ENCODE data around the gene TMSB4X. TPM values are rescaled to one million over a fixed set of nuclear protein-coding genes. Genes with fewer than 3 reads are reported as not detected.

TMSB4X gene
- total RNA-seq, 1 donor from 2014 or later = 3,093 TPM

DNA sequence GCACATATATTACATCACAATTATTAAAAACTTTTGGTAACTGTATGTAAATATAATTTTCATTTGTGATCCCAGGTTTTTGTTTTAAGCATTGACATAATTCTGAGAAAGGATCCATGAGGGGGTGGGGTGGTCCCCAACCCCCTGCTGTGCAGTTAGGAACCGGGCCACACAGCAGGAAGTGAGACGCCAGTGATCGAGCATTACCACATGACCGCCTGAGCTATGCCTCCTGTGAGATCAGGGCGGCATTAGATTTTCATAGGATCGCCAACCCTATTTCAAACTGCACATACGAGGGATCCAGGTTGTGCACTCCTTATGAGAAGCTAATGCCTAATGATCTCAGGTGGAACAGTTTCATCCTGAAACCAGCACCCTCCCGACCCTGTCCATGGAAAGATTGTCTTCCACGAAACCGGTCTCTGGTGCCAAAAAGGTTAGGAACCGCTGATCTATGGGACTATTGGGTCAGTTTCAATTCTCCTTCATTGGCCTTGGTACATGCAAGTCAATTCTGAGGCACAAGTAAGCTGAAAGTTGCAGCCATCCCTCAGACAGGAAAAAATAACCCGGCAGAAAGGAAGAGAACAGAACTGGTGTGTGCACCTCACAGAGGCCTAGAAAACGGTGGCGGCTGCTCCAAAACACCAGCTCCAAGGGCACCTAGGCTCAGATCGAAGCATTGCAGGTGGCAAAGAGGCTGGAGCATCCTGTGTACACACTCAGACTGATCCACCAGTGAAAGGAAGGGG, 7.0 kb upstream of the TMSB4X start:
- DNase-seq (ENCODE audit: low spot score) = no peak
- Mint-ChIP-seq H3K4me1 (ENCODE audit: low read depth) (peaks cover 18% of the 10 kb centered on the region), H3K36me3 (ENCODE audit: low read depth) (no peaks in the 10 kb centered on the region), H3K4me3 (ENCODE audit: unreplicated experiment) (no peak overlapping the region), H3K9me3 (ENCODE audit: low read depth) (no peaks in the 10 kb centered on the region), H3K27ac (ENCODE audit: unreplicated experiment) (no peak overlapping the region), H3K27me3 (ENCODE audit: low read depth) (no peaks in the 10 kb centered on the region)
- TF ChIP-seq CTCF (IDR thresholded peaks at IDR 0.05) = no peak

GRCh38 chrX:12970691-12971202, 4.2 kb upstream of the TMSB4X start:
- Mint-ChIP-seq H3K27me3 (ENCODE audit: low read depth) (no peaks in the 10 kb centered on the region), H3K9me3 (ENCODE audit: low read depth) (no peaks in the 10 kb centered on the region), H3K4me3 (ENCODE audit: unreplicated experiment) (no peak overlapping the region), H3K36me3 (ENCODE audit: low read depth) (peaks cover 6% of the 10 kb centered on the region), H3K4me1 (ENCODE audit: low read depth) (peaks cover 23% of the 10 kb centered on the region), H3K27ac (ENCODE audit: unreplicated experiment) (peak overlapping the region; percentile 3)
- TF ChIP-seq CTCF (IDR thresholded peaks at IDR 0.05) = peak; percentile 79
- DNase-seq (ENCODE audit: low spot score) = no peak

DNA sequence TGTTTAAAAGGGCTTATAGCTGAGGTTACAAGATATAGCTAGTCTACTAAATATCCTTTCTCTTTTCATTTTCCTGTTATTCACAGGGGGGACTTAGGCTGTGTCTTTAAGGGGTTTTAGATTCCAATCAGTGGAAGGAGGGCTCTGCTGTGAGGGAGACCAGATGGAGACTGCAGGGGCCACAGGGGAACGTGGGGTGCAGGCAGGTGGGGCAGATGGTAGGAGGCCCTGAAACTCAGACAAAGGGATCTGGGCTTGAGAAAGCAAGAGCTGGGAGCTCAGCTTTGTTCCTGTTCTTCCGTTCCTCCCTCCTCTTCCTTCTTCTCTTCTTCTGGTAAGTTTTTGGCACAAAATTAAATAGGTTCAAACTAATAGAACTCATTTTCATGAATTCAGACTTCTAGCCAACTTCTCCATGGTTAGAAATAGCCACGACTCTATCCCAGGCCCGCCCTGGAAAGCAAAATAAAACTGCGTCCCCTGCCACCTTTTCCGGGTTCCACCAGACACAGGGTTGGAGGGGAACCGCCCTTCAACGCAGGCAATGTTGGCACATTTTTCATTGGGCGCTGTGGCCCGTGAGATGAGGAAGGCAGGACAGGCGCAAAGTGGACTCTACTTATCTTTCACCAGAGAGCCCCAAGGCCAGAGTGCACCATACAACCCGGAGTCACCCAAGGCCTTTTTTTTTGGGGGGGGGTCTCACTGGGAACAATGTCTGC, 3.5 kb upstream of the TMSB4X start:
- Mint-ChIP-seq H3K4me3 (ENCODE audit: unreplicated experiment) (no peak overlapping the region), H3K27ac (ENCODE audit: unreplicated experiment) (no peak overlapping the region), H3K9me3 (ENCODE audit: low read depth) (no peaks in the 10 kb centered on the region), H3K36me3 (ENCODE audit: low read depth) (peaks cover 11% of the 10 kb centered on the region), H3K27me3 (ENCODE audit: low read depth) (no peaks in the 10 kb centered on the region), H3K4me1 (ENCODE audit: low read depth) (peaks cover 19% of the 10 kb centered on the region)
- no peak for TF ChIP-seq CTCF (IDR thresholded peaks at IDR 0.05)
- DNase-seq (ENCODE audit: low spot score) = no peak

GRCh38 chrX:12972243-12972642, 2.7 kb upstream of the TMSB4X start:
- H3K4me3 Mint-ChIP-seq (ENCODE audit: unreplicated experiment) = no peak overlapping the region
- H3K4me1 Mint-ChIP-seq (ENCODE audit: low read depth) = peaks cover 21% of the 10 kb centered on the region
- H3K27ac Mint-ChIP-seq (ENCODE audit: unreplicated experiment) = no peak overlapping the region
- H3K9me3 Mint-ChIP-seq (ENCODE audit: low read depth) = no peaks in the 10 kb centered on the region
- peaks cover 18% of the 10 kb centered on the region for H3K36me3 Mint-ChIP-seq (ENCODE audit: low read depth)
- DNase-seq (ENCODE audit: low spot score) = no peak
- TF ChIP-seq CTCF (IDR thresholded peaks at IDR 0.05) = no peak
- H3K27me3 Mint-ChIP-seq (ENCODE audit: low read depth) = no peaks in the 10 kb centered on the region

DNA sequence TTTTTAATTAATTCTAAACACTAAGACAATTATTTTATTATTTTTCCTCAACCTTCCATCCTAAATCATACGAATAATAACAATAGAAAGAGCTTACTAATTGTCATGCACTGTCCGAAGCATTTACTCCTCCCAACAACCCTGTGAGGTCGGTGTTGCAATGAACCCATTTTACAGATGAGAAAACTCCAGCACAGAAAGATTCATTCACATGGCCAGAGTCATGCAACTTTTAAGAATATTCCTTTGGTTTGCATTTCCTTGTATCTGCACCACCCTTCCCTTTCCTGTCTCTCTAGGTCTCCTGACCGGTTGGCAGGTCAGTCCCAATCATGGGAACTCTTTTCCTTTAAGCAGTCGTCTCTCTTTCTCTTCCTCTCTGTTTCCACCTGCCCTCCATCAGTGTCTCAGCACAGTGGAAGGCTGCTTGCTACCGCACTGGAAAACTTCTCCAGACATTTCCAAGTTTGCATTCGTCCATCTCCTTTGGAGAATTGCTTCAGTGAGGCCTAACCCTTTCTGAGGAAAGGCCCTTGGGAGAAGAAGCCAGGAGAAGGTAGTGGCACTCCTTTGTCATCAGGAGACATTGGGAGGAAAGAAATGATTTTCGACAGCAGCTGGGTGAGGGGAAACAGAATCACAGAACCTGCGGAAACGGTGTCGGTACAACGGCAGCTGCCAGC, 1.9 kb upstream of the TMSB4X start:
- Mint-ChIP-seq H3K9me3 (ENCODE audit: low read depth) (no peaks in the 10 kb centered on the region), H3K4me3 (ENCODE audit: unreplicated experiment) (no peak overlapping the region), H3K4me1 (ENCODE audit: low read depth) (peaks cover 28% of the 10 kb centered on the region), H3K36me3 (ENCODE audit: low read depth) (peaks cover 23% of the 10 kb centered on the region), H3K27me3 (ENCODE audit: low read depth) (no peaks in the 10 kb centered on the region), H3K27ac (ENCODE audit: unreplicated experiment) (no peak overlapping the region)
- DNase-seq (ENCODE audit: low spot score) = no peak
- TF ChIP-seq CTCF (IDR thresholded peaks at IDR 0.05) = no peak
